A549 treated with Hydrocortisone at 1 μM for 4 hours (cell line): ENCODE measurements around the gene DSP. TPM values are rescaled to one million over a fixed set of nuclear protein-coding genes. Genes with fewer than 3 reads are reported as not detected.

Experiments
- total RNA-seq: library from RNA; stranded (reverse); fragments of 200-300 nt; extraction: Qiagen RNA extraction; gene quantifications from 5 replicates; pipeline ENCODE4 v1.2.3, GENCODE V29; 2022

The DSP gene, protein sequence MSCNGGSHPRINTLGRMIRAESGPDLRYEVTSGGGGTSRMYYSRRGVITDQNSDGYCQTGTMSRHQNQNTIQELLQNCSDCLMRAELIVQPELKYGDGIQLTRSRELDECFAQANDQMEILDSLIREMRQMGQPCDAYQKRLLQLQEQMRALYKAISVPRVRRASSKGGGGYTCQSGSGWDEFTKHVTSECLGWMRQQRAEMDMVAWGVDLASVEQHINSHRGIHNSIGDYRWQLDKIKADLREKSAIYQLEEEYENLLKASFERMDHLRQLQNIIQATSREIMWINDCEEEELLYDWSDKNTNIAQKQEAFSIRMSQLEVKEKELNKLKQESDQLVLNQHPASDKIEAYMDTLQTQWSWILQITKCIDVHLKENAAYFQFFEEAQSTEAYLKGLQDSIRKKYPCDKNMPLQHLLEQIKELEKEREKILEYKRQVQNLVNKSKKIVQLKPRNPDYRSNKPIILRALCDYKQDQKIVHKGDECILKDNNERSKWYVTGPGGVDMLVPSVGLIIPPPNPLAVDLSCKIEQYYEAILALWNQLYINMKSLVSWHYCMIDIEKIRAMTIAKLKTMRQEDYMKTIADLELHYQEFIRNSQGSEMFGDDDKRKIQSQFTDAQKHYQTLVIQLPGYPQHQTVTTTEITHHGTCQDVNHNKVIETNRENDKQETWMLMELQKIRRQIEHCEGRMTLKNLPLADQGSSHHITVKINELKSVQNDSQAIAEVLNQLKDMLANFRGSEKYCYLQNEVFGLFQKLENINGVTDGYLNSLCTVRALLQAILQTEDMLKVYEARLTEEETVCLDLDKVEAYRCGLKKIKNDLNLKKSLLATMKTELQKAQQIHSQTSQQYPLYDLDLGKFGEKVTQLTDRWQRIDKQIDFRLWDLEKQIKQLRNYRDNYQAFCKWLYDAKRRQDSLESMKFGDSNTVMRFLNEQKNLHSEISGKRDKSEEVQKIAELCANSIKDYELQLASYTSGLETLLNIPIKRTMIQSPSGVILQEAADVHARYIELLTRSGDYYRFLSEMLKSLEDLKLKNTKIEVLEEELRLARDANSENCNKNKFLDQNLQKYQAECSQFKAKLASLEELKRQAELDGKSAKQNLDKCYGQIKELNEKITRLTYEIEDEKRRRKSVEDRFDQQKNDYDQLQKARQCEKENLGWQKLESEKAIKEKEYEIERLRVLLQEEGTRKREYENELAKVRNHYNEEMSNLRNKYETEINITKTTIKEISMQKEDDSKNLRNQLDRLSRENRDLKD (N-terminal part only)
- total RNA-seq = 31.5 to 60.6 TPM (median 41.5 TPM) in 5 replicates

DNA sequence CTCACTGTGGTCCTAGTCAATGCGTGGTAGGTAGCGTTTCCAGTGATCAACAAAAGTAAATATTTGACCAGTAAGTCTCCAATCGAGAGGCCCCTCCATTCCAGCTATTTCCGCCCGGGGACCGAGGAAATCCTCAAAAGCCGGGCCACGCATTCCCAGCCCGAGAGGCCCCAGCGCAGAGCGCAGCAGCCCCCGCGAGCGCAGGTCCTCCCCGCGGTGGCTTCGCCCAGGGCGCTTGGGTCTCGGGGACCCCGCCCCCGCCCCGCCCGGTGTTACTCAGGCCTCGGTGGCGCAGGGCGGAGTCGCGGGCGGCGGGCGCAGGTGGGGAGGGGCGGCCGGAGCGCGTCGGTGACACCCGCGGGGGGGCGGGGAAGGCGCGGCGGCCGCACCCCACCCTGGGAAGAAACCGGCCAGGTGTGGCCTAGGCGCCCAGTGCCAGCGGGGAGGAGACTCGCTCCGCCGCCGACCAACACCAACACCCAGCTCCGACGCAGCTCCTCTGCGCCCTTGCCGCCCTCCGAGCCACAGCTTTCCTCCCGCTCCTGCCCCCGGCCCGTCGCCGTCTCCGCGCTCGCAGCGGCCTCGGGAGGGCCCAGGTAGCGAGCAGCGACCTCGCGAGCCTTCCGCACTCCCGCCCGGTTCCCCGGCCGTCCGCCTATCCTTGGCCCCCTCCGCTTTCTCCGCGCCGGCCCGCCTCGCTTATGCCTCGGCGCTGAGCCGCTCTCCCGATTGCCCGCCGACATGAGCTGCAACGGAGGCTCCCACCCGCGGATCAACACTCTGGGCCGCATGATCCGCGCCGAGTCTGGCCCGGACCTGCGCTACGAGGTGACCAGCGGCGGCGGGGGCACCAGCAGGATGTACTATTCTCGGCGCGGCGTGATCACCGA is at the start of gene DSP:
DSP (plus strand) TSS at position 497 of the 890 bp plus-strand sequence; CDS start at position 742, 245 bp downstream.

DNA sequence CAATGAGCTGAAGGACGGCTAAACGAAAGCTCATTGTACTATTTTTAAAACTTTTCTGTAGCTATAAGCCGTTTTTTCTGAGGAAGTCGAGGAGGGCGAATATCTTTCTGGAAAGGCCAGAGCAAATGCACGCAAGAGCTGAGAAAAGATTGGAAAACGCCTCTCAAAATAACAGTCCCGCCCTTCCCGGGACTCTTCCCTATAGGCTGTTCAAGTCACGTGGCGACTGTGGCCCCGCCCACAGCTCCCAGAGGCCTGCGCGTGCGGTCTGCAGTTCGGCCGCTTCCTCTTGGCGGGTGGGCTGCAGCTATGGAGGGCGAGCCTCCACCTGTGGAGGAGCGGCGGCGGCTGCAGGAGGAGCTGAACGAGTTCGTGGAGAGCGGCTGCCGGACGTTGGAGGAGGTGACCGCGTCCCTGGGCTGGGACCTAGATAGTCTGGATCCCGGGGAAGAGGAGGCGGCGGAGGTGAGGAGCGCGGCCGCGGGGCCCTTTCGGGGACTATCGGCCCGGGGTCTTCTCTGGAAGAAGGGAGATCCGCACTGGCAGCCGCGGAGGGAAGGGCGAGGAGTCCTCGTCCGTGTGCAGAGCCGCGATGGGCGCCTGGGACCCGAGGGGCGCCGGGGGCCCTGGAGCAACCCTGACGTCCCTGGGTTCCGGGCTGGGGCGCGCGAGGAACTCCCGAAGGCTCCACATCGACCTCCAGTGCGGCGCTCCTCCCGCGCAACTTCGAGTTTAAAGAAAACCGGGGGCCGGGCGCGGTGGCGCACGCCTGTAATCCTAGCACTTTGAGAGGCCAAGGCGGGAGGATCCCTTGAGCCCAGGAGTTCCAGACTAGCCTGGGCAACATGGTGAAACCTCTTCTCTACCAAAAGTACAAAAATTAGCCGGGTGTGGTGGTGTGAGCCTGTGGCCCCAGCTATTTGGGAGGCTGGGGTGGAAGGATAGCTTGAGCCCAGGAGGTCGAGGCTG is 48.8 kb downstream of the DSP start, which contains the start of gene SNRNP48:
SNRNP48 (plus strand) TSS at position 250 of the 969 bp plus-strand sequence; CDS start at position 310, 60 bp downstream.

Other genes with a start within 250 kb of the DSP start
- 65.3 to 92.2 TPM (median 69.6 TPM) in 5 replicates for gene SSR1, start 228.5 kb upstream of the DSP start, total RNA-seq
- gene CAGE1, start 151.9 kb upstream of the DSP start, total RNA-seq = not detected in 5 replicates
- 11.1 to 15.1 TPM (median 11.4 TPM) in 5 replicates for gene RIOK1, start 151.9 kb upstream of the DSP start, total RNA-seq
- gene SNRNP48, start 48.5 kb downstream of the DSP start, total RNA-seq = 8.4 to 11.0 TPM (median 10.2 TPM) in 5 replicates
- 13.4 to 20.4 TPM (median 18.7 TPM) in 5 replicates for gene BMP6, start 184.4 kb downstream of the DSP start, total RNA-seq